ENCODE data around the gene DUSP11.

The DUSP11 gene

GRCh38 chr2:73823916-73824523 is 44.1 kb upstream of the DUSP11 start:
- FAIRE-seq (peak; percentile 70), DNase-seq (ENCODE audit: insufficient read length, low spot score) (no peak)
- peak; percentile 90 for TF ChIP-seq CTCF (IDR thresholded peaks at IDR 0.05; ENCODE audit: insufficient read depth, missing control alignments)

GRCh38 chr2:73823416-73823815 is 43.5 kb upstream of the DUSP11 start:
- DNase-seq (ENCODE audit: insufficient read length, low spot score): no peak
- no peak for TF ChIP-seq CTCF (IDR thresholded peaks at IDR 0.05; ENCODE audit: insufficient read depth, missing control alignments)
- FAIRE-seq: no peak

- FAIRE-seq (no peak), DNase-seq (ENCODE audit: insufficient read length, low spot score) (no peak)
- no peak for TF ChIP-seq CTCF (IDR thresholded peaks at IDR 0.05; ENCODE audit: insufficient read depth, missing control alignments)
Measured at GRCh38 chr2:73822991-73823390, 43.1 kb upstream of the DUSP11 start.

- FAIRE-seq: no peak
- TF ChIP-seq CTCF (IDR thresholded peaks at IDR 0.05; ENCODE audit: insufficient read depth, missing control alignments): no peak
- DNase-seq (ENCODE audit: insufficient read length, low spot score): no peak
Measured at GRCh38 chr2:73822276-73822675, 42.4 kb upstream of the DUSP11 start.

- no peak for TF ChIP-seq CTCF (IDR thresholded peaks at IDR 0.05; ENCODE audit: insufficient read depth, missing control alignments)
- no peak for FAIRE-seq
- no peak for DNase-seq (ENCODE audit: insufficient read length, low spot score)
Measured at GRCh38 chr2:73821669-73822068, 41.8 kb upstream of the DUSP11 start.

GRCh38 chr2:73821227-73821626 is 41.3 kb upstream of the DUSP11 start:
- FAIRE-seq (no peak), DNase-seq (ENCODE audit: insufficient read length, low spot score) (no peak)
- no peak for TF ChIP-seq CTCF (IDR thresholded peaks at IDR 0.05; ENCODE audit: insufficient read depth, missing control alignments)

GRCh38 chr2:73818296-73818695 is 38.4 kb upstream of the DUSP11 start:
- DNase-seq (ENCODE audit: insufficient read length, low spot score) (no peak), FAIRE-seq (no peak)
- no peak for TF ChIP-seq CTCF (IDR thresholded peaks at IDR 0.05; ENCODE audit: insufficient read depth, missing control alignments)

Measured in D721Med (cell line).